Body of pancreas (tissue), 4 donors: Measurements from ENCODE around the gene CAPN11. TPM values are rescaled to one million over a fixed set of nuclear protein-coding genes. Genes with fewer than 3 reads are reported as not detected.

Experiments used
- ATAC-seq: fragments of 150-250 bp; one replicate; pipeline ENCODE4 v1.9.1; 2016
- DNase-seq, 4 donors: peaks; one replicate each; pipeline ENCODE4 v3.0.0-alpha.2; 2019
- H3K27ac ChIP-seq, 4 donors: fragments of 200-600 bp; sonication (generic); 1 replicate in 3 of 4; 2 replicates in 1 of 4; pipeline versions ENCODE4 v1.5.1 to v1.6.1; 2016 to 2019; ENCODE audit warnings: mild to moderate bottlenecking in 1 of 4, mixed read lengths in 1 of 4, moderate library complexity in 1 of 4
- H3K27me3 ChIP-seq, 2 donors: fragments of 200-600 bp; sonication (generic); one replicate each; pipeline ENCODE4 v1.6.0; 2016; ENCODE audit warnings: mild to moderate bottlenecking in 1 of 2
- H3K36me3 ChIP-seq, 2 donors: fragments of 200-600 bp; sonication (generic); replicated peaks in 1 of 2; 2 replicates each; pipeline ENCODE4 v1.5.1; 2016; ENCODE audit warnings: low read depth in 2 of 2; ENCODE audit not compliant: insufficient read depth in 1 of 2
- H3K4me1 ChIP-seq: fragments of 200-600 bp; sonication (generic); one replicate; pipeline ENCODE4 v1.6.0; 2016
- H3K4me3 ChIP-seq, 2 donors: fragments of 200-600 bp; sonication (generic); 1 replicate in 1 of 2; 2 replicates in 1 of 2; pipeline ENCODE4 v1.5.1; 2016 to 2019
- H3K9me3 ChIP-seq, 3 donors: fragments of 200-600 bp; sonication (generic); 1 replicate in 2 of 3; 2 replicates in 1 of 3; pipeline ENCODE4 v1.5.1; 2016
- POLR2A ChIP-seq, 3 donors: fragments of 450-650 bp; IDR thresholded peaks; one replicate each; pipeline ENCODE4 v1.6.1; 2016; ENCODE audit warnings: antibody characterized with exemption in 3 of 3, mild to moderate bottlenecking in 2 of 3
- WGBS, 2 donors: methylation state at CpG; one replicate each; pipeline ENCODE4 v1.1.5; 2017; 5-methylcytosine and 5-hydroxymethylcytosine counted together
- intact Hi-C: fragments of 100-400 bp; cut with DNase I; formaldehyde crosslinking; loops from one replicate; pipeline ENCODE4 v1.15.1; 2023
- total RNA-seq, 2 donors: library from RNA; depleted of rRNA; stranded (reverse); fragments of >200 nt; gene quantifications; one replicate each; pipeline ENCODE4 v1.1.0, GENCODE V29; 2016
- TF ChIP-seq, protein P1 (sequence below), 7 experiments: fragments of 450-650 bp in 4 of 7; fragments of 200-600 bp in 3 of 7; sonication (generic) in 3 of 7; IDR thresholded peaks; one replicate each; pipeline ENCODE4 v1.5.1; 2016 to 2019; ENCODE audit warnings: antibody characterized with exemption in 7 of 7

CAPN11 gene
- total RNA-seq, 2 donors from 2014 or later, result 0.66 TPM; not detected in 1

DNA sequence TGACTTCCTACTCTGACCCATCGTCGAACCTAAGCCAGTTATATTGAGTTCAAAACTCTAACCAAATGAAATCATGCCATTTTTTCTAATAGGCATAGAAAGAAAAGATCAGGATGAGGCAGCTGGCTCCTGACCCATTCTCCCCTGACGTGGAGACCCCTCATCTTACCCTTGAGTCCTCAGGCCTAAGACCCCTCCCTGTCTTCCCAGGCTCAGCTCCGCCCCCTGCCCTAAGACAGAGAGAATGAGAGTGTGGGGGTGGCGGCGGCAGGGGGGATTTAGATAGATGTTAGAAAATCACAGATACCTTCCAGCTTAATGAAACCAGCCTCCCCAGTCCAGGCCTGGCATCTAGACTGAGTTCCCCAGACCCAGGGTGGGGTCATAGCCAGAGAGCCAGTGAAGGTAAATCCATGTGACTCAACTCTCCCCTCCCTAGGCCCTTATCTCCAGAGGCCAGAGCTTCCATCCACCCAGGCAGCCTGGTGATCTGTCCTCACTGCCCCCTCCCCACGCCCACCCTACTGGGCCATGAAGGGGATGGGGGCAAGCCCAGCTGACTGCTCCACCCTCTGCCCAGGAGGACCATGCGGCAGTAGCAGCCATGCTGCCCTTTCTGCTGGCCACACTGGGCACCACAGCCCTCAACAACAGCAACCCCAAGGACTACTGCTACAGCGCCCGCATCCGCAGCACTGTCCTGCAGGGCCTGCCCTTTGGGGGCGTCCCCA is 24.5 kb upstream of the CAPN11 start:
- no peak for TF ChIP-seq POLR2A (IDR thresholded peaks at IDR 0.05)
- TF ChIP-seq, protein P1, sequence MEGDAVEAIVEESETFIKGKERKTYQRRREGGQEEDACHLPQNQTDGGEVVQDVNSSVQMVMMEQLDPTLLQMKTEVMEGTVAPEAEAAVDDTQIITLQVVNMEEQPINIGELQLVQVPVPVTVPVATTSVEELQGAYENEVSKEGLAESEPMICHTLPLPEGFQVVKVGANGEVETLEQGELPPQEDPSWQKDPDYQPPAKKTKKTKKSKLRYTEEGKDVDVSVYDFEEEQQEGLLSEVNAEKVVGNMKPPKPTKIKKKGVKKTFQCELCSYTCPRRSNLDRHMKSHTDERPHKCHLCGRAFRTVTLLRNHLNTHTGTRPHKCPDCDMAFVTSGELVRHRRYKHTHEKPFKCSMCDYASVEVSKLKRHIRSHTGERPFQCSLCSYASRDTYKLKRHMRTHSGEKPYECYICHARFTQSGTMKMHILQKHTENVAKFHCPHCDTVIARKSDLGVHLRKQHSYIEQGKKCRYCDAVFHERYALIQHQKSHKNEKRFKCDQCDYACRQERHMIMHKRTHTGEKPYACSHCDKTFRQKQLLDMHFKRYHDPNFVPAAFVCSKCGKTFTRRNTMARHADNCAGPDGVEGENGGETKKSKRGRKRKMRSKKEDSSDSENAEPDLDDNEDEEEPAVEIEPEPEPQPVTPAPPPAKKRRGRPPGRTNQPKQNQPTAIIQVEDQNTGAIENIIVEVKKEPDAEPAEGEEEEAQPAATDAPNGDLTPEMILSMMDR (IDR thresholded peaks at IDR 0.05), result no peak
- DNase-seq (no peak), ATAC-seq (no peak)
- intact Hi-C loops, result no loop called here
- H3K27me3 ChIP-seq, result no peaks in the 10 kb centered on the region
- H3K27ac ChIP-seq, result no peak overlapping the region
- H3K4me1 ChIP-seq, result peaks cover 7% of the 10 kb centered on the region
- no peaks in the 10 kb centered on the region for H3K9me3 ChIP-seq
- no peak overlapping the region for H3K4me3 ChIP-seq
- WGBS, 2 donors, result 91 to 92% methylated on average over 9 to 12 of the region's 12 CpGs
- peaks cover 0 to under 1% of the 10 kb centered on the region in 2 donors for H3K36me3 ChIP-seq

DNA sequence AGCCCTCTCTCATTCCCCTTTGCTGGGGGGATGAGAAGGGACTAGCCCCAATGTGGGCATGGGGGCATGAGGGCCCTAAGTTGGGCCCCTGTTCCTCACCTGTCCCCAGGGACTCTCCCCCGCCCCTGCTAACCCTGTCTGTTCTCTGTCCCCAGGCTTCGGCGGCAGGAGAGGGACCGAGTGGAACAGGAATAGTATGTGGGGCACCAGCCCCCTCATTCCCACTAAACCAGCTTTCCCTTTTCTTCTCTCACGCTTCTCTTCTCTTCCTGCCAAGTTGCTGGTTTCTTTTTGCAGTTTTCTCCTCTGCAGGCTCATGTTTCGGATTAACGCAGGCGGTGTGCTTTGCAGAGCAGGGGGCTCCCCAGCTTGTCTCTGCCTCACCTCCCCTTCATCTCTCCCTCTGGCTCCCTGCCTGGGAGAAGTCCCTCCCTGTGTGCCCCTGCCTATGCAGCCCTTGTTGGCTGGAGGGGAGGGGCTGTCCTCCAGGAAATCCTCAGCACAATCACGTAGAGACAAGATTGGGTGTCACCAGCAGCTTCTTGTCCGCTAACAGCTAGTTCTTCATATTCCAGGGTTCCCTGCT is 23.4 kb upstream of the CAPN11 start:
- Histone ChIP-seq H3K27me3 (no peaks in the 10 kb centered on the region), H3K27ac (no peak overlapping the region), H3K9me3 (no peaks in the 10 kb centered on the region), H3K4me3 (no peak overlapping the region), H3K4me1 (no peaks in the 10 kb centered on the region), H3K36me3 (peaks cover 0 to 4% of the 10 kb centered on the region in 2 donors)
- ATAC-seq (no peak), DNase-seq (no peak)
- intact Hi-C loops, result no loop called here
- WGBS, 2 donors, result 91 to 92% methylated on average over 10 of the region's 10 CpGs
- no peak for TF ChIP-seq POLR2A (IDR thresholded peaks at IDR 0.05)
- TF ChIP-seq, protein P1 (IDR thresholded peaks at IDR 0.05), result no peak

GRCh38 chr6:44135875-44136274 is 22.7 kb upstream of the CAPN11 start:
- Histone ChIP-seq H3K4me3 (no peak overlapping the region), H3K4me1 (no peaks in the 10 kb centered on the region), H3K36me3 (peaks cover 0 to 4% of the 10 kb centered on the region in 2 donors), H3K27me3 (no peaks in the 10 kb centered on the region), H3K27ac (no peak overlapping the region), H3K9me3 (no peaks in the 10 kb centered on the region)
- TF ChIP-seq, protein P1 (IDR thresholded peaks at IDR 0.05), result no peak
- no peak for TF ChIP-seq POLR2A (IDR thresholded peaks at IDR 0.05)
- ATAC-seq, result no peak
- no peak for DNase-seq
- WGBS, 2 donors, result 91 to 94% methylated on average over 2 to 7 of the region's 7 CpGs
- intact Hi-C loops, result no loop called here

- no peak overlapping the region for H3K27ac ChIP-seq
- H3K9me3 ChIP-seq, result no peaks in the 10 kb centered on the region
- no peaks in the 10 kb centered on the region for H3K4me1 ChIP-seq
- peaks cover 0 to 4% of the 10 kb centered on the region in 2 donors for H3K36me3 ChIP-seq
- no peaks in the 10 kb centered on the region for H3K27me3 ChIP-seq
- no peak for TF ChIP-seq POLR2A (IDR thresholded peaks at IDR 0.05)
- TF ChIP-seq, protein P1 (IDR thresholded peaks at IDR 0.05), result no peak
- DNase-seq, result no peak
- H3K4me3 ChIP-seq, result no peak overlapping the region
- no peak for ATAC-seq
- 80 to 84% methylated on average over 4 to 6 of the region's 6 CpGs for WGBS, 2 donors
- intact Hi-C loops, result no loop called here
Observed at GRCh38 chr6:44138717-44139350, 19.8 kb upstream of the CAPN11 start.
